DMS153 treated with DMSO at 0.1 percent for 48 hours (cell line): ENCODE measurements around the gene CGB5.
"Not testable (repeated sequence)": the region's sequence is repeated elsewhere in the genome, so short reads cannot be mapped to it uniquely, and the experiment has no call there.

Source experiments
- DNase-seq: peaks from one replicate; lab custom pipeline; 2025; ENCODE audit not compliant: unreplicated experiment; lab: John Stamatoyannopoulos, UW

The CGB5 gene

GRCh38 chr19:49020931-49021895 lies 22.4 kb upstream of the CGB5 start:
- DNase-seq = no peak

- DNase-seq = no peak
Measured at GRCh38 chr19:49022116-49022515, 21.5 kb upstream of the CGB5 start.

- DNase-seq = not testable (repeated sequence)
Measured at GRCh38 chr19:49024233-49024632, 19.4 kb upstream of the CGB5 start, which contains the start of gene CGB3. TSS of gene CGB3 (minus strand) at chr19:49024333. CDS start at chr19:49023971, 362 bp downstream.

GRCh38 chr19:49025088-49025487 lies 18.6 kb upstream of the CGB5 start:
- DNase-seq = not testable (repeated sequence)

GRCh38 chr19:49025599-49025998 lies 18.0 kb upstream of the CGB5 start:
- DNase-seq = not testable (repeated sequence)

GRCh38 chr19:49028686-49029085 lies 15.0 kb upstream of the CGB5 start:
- DNase-seq = not testable (repeated sequence)

GRCh38 chr19:49029749-49030148 lies 13.9 kb upstream of the CGB5 start:
- not testable (repeated sequence) for DNase-seq

- DNase-seq = not testable (repeated sequence)
Measured at GRCh38 chr19:49030323-49030722, 13.3 kb upstream of the CGB5 start.

GRCh38 chr19:49031642-49032301 lies 11.9 kb upstream of the CGB5 start, which contains the start of gene CGB2:
TSS of gene CGB2 (plus strand) at chr19:49031890. CDS start at chr19:49032096, 206 bp downstream.
- DNase-seq = not testable (repeated sequence)

GRCh38 chr19:49036815-49037214 lies 6.8 kb upstream of the CGB5 start, which contains the start of gene CGB1:
TSS of gene CGB1 (minus strand) at chr19:49036895. CDS start at chr19:49036711, 184 bp downstream.
- not testable (repeated sequence) for DNase-seq

- DNase-seq = not testable (repeated sequence)
Measured at GRCh38 chr19:49038111-49038510, 5.5 kb upstream of the CGB5 start.

- DNase-seq = not testable (repeated sequence)
Measured at GRCh38 chr19:49038557-49039276, 4.9 kb upstream of the CGB5 start.

GRCh38 chr19:49039736-49040135 lies 3.9 kb upstream of the CGB5 start:
- not testable (repeated sequence) for DNase-seq

- no peak for DNase-seq
Measured at GRCh38 chr19:49042177-49042576, 1.5 kb upstream of the CGB5 start.

- DNase-seq = not testable (repeated sequence)
Measured at GRCh38 chr19:49042666-49043065, 982 bp upstream of the CGB5 start.

- DNase-seq = not testable (repeated sequence)
Measured at GRCh38 chr19:49049011-49049410, 5.4 kb downstream of the CGB5 start, which contains the start of gene CGB8. TSS of gene CGB8 (minus strand) at chr19:49049111. CDS start at chr19:49048739, 372 bp downstream.

GRCh38 chr19:49049834-49050233 lies 6.2 kb downstream of the CGB5 start:
- DNase-seq = not testable (repeated sequence)

- DNase-seq = not testable (repeated sequence)
Measured at GRCh38 chr19:49050376-49051033, 6.9 kb downstream of the CGB5 start.

- DNase-seq = peak; percentile 19
Measured at GRCh38 chr19:49056101-49056901, 12.7 kb downstream of the CGB5 start.
